ENCODE measurements around the gene PLD3.

DNA sequence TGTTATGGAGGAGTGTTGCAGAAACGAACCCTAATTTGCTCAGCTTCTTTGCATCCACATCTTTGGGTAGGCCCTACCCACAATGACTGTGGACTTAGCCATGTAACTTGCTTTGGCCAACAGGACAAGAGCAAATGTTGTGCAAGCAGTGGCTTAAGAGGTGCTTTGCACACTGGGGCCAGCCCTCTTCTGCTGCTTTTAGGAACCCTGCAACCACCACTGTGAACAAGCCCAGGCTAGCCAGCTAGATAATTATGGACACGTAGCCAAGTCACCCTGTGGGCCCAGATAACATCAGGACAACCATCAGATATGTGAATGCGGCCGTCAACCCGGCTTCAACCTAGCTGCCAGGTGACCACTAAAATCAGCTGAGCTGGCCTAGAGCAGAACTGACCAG is 17.4 kb upstream of the PLD3 start:
- TF ChIP-seq GATA3 (IDR thresholded peaks at IDR 0.05; ENCODE audit: low read depth, low read length), result no peak
- TF ChIP-seq GATA2 (IDR thresholded peaks at IDR 0.05; ENCODE audit: low read depth, low read length), result no peak
